Body of pancreas (tissue), 4 donors: ENCODE results near the gene CSF1R. TPM values are rescaled to one million over a fixed set of nuclear protein-coding genes. Genes with fewer than 3 reads are reported as not detected.

Experiments used
- ATAC-seq: fragments of 150-250 bp; one replicate; pipeline ENCODE4 v1.9.1; 2016
- DNase-seq, 4 donors: peaks; one replicate each; pipeline ENCODE4 v3.0.0-alpha.2; 2019
- H3K27ac ChIP-seq, 4 donors: fragments of 200-600 bp; sonication (generic); 1 replicate in 3 of 4; 2 replicates in 1 of 4; pipeline versions ENCODE4 v1.5.1 to v1.6.1; 2016 to 2019; ENCODE audit warnings: mild to moderate bottlenecking in 1 of 4, mixed read lengths in 1 of 4, moderate library complexity in 1 of 4
- H3K27me3 ChIP-seq, 2 donors: fragments of 200-600 bp; sonication (generic); one replicate each; pipeline ENCODE4 v1.6.0; 2016; ENCODE audit warnings: mild to moderate bottlenecking in 1 of 2
- H3K36me3 ChIP-seq, 2 donors: fragments of 200-600 bp; sonication (generic); replicated peaks in 1 of 2; 2 replicates each; pipeline ENCODE4 v1.5.1; 2016; ENCODE audit warnings: low read depth in 2 of 2; ENCODE audit not compliant: insufficient read depth in 1 of 2
- H3K4me1 ChIP-seq: fragments of 200-600 bp; sonication (generic); one replicate; pipeline ENCODE4 v1.6.0; 2016
- H3K4me3 ChIP-seq, 2 donors: fragments of 200-600 bp; sonication (generic); 1 replicate in 1 of 2; 2 replicates in 1 of 2; pipeline ENCODE4 v1.5.1; 2016 to 2019
- H3K9me3 ChIP-seq, 3 donors: fragments of 200-600 bp; sonication (generic); 1 replicate in 2 of 3; 2 replicates in 1 of 3; pipeline ENCODE4 v1.5.1; 2016
- POLR2A ChIP-seq, 3 donors: fragments of 450-650 bp; IDR thresholded peaks; one replicate each; pipeline ENCODE4 v1.6.1; 2016; ENCODE audit warnings: antibody characterized with exemption in 3 of 3, mild to moderate bottlenecking in 2 of 3
- WGBS, 2 donors: methylation state at CpG; one replicate each; pipeline ENCODE4 v1.1.5; 2017; 5-methylcytosine and 5-hydroxymethylcytosine counted together
- intact Hi-C: fragments of 100-400 bp; cut with DNase I; formaldehyde crosslinking; loops from one replicate; pipeline ENCODE4 v1.15.1; 2023
- total RNA-seq, 2 donors: library from RNA; depleted of rRNA; stranded (reverse); fragments of >200 nt; gene quantifications; one replicate each; pipeline ENCODE4 v1.1.0, GENCODE V29; 2016
- TF ChIP-seq, protein P1 (sequence below), 7 experiments: fragments of 450-650 bp in 4 of 7; fragments of 200-600 bp in 3 of 7; sonication (generic) in 3 of 7; IDR thresholded peaks; one replicate each; pipeline ENCODE4 v1.5.1; 2016 to 2019; ENCODE audit warnings: antibody characterized with exemption in 7 of 7

CSF1R gene
- total RNA-seq, 2 donors from 2014 or later: 5.3 to 13.5 TPM

- Histone ChIP-seq H3K4me1 (peaks cover 6% of the 10 kb centered on the region), H3K4me3 (no peak overlapping the region), H3K9me3 (no peaks in the 10 kb centered on the region), H3K27me3 (no peaks in the 10 kb centered on the region), H3K27ac (no peak overlapping the region), H3K36me3 (peaks cover 0 to 38% of the 10 kb centered on the region in 2 donors)
- no peak for DNase-seq
- ATAC-seq: no peak
- TF ChIP-seq, protein P1, sequence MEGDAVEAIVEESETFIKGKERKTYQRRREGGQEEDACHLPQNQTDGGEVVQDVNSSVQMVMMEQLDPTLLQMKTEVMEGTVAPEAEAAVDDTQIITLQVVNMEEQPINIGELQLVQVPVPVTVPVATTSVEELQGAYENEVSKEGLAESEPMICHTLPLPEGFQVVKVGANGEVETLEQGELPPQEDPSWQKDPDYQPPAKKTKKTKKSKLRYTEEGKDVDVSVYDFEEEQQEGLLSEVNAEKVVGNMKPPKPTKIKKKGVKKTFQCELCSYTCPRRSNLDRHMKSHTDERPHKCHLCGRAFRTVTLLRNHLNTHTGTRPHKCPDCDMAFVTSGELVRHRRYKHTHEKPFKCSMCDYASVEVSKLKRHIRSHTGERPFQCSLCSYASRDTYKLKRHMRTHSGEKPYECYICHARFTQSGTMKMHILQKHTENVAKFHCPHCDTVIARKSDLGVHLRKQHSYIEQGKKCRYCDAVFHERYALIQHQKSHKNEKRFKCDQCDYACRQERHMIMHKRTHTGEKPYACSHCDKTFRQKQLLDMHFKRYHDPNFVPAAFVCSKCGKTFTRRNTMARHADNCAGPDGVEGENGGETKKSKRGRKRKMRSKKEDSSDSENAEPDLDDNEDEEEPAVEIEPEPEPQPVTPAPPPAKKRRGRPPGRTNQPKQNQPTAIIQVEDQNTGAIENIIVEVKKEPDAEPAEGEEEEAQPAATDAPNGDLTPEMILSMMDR (IDR thresholded peaks at IDR 0.05): no peak
- TF ChIP-seq POLR2A (IDR thresholded peaks at IDR 0.05): no peak
- WGBS, 2 donors: 62% methylated on average over 6 of the region's 6 CpGs
- intact Hi-C loops: no loop called here
Observed at GRCh38 chr5:150017226-150018005, 68.9 kb downstream of the CSF1R start.

- Histone ChIP-seq H3K36me3 (peaks cover 0 to 40% of the 10 kb centered on the region in 2 donors), H3K27me3 (no peaks in the 10 kb centered on the region), H3K27ac (no peak overlapping the region), H3K9me3 (no peaks in the 10 kb centered on the region), H3K4me3 (no peak overlapping the region), H3K4me1 (no peaks in the 10 kb centered on the region)
- DNase-seq (no peak), ATAC-seq (no peak)
- TF ChIP-seq, protein P1 (IDR thresholded peaks at IDR 0.05): no peak
- no peak for TF ChIP-seq POLR2A (IDR thresholded peaks at IDR 0.05)
- intact Hi-C loops: no loop called here
Observed at GRCh38 chr5:150016537-150016936, 69.8 kb downstream of the CSF1R start.

GRCh38 chr5:150015415-150015814 lies 70.9 kb downstream of the CSF1R start:
- intact Hi-C loops: no loop called here
- H3K27ac ChIP-seq: no peak overlapping the region
- H3K27me3 ChIP-seq: no peaks in the 10 kb centered on the region
- H3K4me1 ChIP-seq: no peaks in the 10 kb centered on the region
- H3K36me3 ChIP-seq: peaks cover 0 to 45% of the 10 kb centered on the region in 2 donors
- DNase-seq (no peak), ATAC-seq (no peak)
- no peaks in the 10 kb centered on the region for H3K9me3 ChIP-seq
- no peak overlapping the region for H3K4me3 ChIP-seq
- TF ChIP-seq, protein P1 (IDR thresholded peaks at IDR 0.05): no peak
- no peak for TF ChIP-seq POLR2A (IDR thresholded peaks at IDR 0.05)
- WGBS, 2 donors: 90 to 98% methylated on average over 3 of the region's 3 CpGs

DNA sequence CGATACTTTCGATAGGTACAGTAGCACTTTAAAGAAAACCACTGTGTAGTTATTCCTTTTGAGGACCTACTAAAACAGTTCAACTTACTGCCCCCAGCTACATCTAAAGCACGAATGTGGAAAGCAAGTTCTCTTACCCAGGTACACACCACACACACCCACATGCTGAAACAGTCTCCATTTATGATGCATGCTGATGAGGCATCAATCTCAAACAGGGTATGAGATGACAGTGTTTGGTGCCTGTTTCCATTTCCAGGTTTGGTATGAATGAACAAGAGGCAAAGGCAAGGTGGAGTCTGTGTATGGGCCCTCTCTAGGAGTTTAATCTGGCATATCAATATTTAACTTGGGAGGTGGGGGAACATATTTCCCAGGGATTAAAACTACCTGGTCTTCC lies 71.9 kb downstream of the CSF1R start:
- no peak overlapping the region for H3K4me3 ChIP-seq
- H3K27ac ChIP-seq: no peak overlapping the region
- intact Hi-C loops: no loop called here
- ATAC-seq: no peak
- H3K4me1 ChIP-seq: no peaks in the 10 kb centered on the region
- TF ChIP-seq, protein P1 (IDR thresholded peaks at IDR 0.05): no peak
- TF ChIP-seq POLR2A (IDR thresholded peaks at IDR 0.05): no peak
- peaks cover 0 to 49% of the 10 kb centered on the region in 2 donors for H3K36me3 ChIP-seq
- no peaks in the 10 kb centered on the region for H3K9me3 ChIP-seq
- no peak for DNase-seq
- 98 to 100% methylated on average over 3 of the region's 3 CpGs for WGBS, 2 donors
- no peaks in the 10 kb centered on the region for H3K27me3 ChIP-seq

GRCh38 chr5:150013931-150014330 lies 72.4 kb downstream of the CSF1R start:
- H3K9me3 ChIP-seq: no peaks in the 10 kb centered on the region
- ATAC-seq (no peak), DNase-seq (no peak)
- TF ChIP-seq POLR2A (IDR thresholded peaks at IDR 0.05): no peak
- TF ChIP-seq, protein P1 (IDR thresholded peaks at IDR 0.05): no peak
- intact Hi-C loops: no loop called here
- no peak overlapping the region for H3K4me3 ChIP-seq
- 94 to 97% methylated on average over 4 of the region's 4 CpGs for WGBS, 2 donors
- H3K27ac ChIP-seq: no peak overlapping the region
- H3K27me3 ChIP-seq: no peaks in the 10 kb centered on the region
- no peaks in the 10 kb centered on the region for H3K4me1 ChIP-seq
- H3K36me3 ChIP-seq: peaks cover 0 to 47% of the 10 kb centered on the region in 2 donors
